NCI-H2029 (cell line): ENCODE measurements around the gene FAM50A.

Experiments used
- DNase-seq: peaks from one replicate; lab custom pipeline; 2025; lab: John Stamatoyannopoulos, UW

FAM50A gene

DNA sequence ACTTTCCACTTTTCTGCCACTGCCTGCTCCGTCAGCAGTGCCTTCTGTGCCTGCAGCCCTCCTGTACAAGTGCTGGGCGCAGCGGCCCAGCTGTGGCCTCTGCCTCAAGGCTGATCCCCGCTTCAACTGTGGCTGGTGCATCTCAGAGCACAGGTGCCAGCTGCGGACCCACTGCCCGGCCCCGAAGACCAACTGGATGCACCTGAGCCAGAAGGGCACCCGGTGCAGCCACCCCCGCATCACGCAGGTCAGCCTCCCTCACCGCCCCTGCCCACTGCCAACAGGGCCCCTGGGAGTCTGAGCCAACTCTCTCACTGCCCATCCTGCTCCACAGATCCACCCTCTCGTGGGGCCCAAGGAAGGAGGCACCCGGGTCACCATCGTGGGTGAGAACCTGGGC, 21.7 kb downstream of the FAM50A start:
- no peak for DNase-seq

DNA sequence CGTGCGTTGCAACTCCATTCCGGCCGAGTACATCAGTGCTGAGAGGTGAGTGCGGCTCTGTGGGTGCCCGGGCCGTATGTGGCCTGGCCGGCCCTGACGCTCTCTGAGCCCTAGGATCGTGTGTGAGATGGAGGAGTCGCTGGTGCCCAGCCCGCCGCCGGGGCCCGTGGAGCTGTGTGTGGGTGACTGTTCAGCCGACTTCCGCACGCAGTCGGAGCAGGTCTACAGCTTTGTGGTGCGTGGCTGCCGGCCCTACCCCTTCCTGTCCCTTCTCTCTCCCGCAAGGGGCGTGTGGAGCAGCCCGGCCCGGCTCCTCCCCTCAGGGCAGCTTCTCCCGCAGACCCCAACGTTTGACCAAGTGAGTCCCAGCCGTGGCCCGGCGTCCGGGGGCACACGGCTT, 22.1 kb downstream of the FAM50A start:
- DNase-seq: no peak

DNA sequence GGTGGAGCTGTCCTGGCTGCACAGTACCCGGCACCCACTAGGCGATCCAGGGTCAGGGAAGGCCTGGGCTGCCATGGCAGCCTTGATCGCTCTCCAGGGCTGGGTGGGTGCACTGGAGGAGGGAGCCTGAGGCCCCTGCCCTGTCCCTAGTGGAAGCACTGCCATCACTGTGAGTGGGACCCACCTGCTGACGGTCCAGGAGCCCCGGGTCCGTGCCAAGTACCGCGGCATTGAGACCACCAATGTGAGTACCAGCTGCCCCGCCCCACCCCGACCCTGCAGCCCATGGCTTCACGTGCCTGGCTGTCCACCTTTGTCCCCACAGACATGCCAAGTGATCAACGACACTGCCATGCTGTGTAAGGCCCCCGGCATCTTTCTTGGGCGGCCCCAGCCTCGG, 23.0 kb downstream of the FAM50A start:
- no peak for DNase-seq

DNA sequence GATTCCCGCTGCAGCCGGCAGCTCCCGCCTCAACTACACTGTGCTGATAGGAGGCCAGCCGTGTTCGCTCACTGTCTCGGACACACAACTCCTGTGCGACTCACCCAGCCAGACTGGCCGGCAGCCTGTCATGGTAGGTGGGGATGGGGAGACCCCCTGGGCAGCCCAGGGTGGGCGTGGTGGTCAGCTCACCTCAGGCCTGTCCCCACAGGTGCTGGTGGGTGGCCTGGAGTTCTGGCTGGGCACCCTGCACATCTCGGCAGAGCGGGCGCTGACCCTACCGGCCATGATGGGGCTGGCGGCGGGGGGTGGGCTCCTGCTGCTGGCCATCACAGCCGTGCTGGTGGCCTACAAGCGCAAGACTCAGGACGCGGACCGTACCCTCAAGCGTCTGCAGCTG, 23.6 kb downstream of the FAM50A start:
- no peak for DNase-seq

DNA sequence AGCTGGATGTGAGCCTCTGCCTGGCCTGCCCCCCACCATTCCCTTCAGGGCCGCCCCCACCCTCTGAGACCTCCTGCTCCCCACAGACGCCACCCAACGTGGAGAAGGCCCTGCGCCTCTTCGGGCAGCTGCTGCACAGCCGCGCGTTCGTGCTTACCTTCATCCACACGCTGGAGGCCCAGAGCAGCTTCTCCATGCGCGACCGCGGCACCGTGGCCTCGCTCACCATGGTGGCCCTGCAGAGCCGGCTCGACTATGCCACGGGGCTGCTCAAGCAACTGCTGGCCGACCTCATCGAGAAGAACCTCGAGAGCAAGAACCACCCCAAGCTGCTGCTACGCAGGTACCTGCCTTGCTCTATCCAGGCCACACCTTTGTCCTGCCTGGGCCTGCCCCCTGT, 24.3 kb downstream of the FAM50A start:
- no peak for DNase-seq

DNA sequence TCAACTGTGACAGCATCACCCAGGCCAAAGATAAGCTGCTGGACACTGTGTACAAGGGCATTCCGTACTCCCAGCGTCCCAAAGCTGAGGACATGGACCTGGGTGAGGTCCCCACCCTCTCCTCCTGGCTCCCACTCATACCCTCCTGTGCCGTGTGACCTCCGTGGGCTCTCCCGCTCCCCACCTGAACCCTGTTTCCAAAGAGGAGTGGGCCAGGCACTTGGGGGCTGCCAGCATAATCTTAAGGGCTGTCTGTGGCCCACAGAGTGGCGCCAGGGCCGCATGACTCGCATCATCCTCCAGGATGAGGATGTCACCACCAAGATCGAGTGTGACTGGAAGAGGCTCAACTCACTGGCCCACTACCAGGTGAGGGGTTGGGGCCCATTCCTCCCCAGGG, 25.2 kb downstream of the FAM50A start:
- DNase-seq: no peak

DNA sequence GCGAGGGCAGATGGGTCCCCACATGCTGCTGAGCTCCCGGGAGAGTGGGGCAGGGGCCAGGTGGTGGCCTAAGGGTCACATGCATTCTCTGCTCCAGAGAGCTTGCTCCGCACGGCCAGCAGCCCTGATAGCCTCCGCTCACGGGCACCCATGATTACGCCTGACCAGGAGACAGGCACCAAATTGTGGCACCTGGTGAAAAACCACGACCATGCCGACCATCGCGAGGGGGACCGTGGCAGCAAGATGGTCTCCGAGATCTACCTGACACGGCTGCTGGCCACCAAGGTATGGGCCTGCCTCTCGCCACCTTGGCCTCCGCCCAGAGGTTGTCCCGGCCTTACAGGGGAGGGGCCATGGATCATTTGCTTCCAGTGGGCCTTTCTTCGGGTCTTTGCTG, 25.9 kb downstream of the FAM50A start:
- no peak for DNase-seq

DNA sequence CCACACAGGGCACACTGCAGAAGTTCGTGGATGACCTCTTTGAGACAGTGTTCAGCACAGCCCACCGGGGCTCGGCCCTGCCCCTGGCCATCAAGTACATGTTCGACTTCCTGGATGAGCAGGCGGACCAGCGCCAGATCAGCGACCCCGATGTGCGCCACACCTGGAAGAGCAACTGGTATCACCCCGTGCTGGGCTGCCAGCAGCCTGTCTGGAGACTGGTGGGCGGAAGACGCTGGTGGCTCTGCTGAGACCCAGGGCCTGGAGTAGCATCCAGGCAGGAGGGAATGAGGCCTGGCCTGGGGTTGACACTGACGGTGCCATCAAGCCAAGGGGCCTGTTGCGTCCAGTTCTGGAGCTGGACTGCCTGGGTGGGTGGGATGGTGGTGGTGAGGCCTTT, 26.5 kb downstream of the FAM50A start:
- DNase-seq: no peak

DNA sequence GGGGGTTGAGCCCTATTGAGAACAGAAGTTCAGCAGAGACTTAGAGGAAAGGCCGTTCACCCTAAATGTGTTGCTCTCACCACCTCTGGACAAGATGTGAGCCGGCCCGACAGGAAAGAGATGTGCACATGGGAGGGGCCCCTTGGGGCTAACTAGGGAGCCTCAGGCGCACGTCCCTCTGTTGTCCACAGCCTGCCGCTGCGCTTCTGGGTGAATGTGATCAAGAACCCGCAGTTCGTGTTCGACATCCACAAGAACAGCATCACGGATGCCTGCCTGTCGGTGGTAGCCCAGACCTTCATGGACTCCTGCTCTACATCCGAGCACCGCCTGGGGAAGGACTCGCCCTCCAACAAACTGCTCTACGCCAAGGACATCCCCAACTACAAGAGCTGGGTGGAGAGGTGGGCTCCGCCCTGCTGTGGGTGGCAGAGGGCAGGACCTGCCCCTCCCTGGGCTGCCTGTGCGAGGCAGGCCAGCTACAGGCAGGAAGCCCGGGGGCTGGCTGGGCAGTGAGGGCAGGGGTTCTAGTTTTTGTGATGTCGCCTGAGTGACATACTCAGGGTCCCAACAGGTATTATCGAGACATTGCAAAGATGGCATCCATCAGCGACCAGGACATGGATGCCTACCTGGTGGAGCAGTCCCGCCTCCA, 27.1 kb downstream of the FAM50A start:
- no peak for DNase-seq

DNA sequence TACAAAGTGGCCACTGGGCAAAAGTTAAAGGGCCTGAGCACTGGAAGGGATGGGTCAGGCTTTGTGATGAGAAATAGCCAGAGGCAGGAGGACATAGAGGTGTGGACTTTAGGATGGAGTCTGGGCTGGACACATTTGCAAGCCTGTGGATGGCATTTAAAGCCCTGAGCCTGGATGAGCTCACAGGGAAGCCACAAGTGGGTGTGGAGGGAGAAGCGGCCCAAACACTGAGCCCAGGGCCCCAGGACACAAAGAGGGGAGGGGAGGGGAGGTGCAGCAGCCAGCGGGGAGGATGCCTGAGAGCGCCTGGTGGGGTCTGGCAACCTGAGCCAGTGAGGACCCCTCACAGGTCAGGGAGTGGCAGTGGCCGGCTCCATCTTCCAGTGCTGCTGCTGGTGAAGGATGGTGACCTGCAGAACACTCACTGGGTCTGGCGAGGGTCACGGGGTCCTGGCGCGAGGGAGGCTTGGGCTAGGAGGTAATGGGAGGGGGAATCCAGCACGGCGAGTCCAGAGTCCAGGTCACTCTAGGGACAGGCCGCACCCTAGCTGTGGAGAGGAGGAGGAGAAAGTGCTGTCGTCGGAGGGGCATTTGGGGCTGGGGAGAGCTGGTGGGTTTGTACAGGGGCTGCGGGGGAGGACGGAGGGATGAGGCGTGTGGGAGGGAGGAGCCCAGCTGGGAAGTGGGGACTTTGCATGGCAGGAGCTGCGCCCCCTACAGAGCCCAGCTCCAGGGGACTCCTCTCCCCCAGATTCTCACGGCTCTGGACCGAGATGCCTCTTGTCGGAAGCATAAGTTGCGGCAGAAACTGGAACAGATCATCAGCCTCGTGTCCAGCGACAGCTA, 28.1 kb downstream of the FAM50A start:
- DNase-seq: no peak

DNA sequence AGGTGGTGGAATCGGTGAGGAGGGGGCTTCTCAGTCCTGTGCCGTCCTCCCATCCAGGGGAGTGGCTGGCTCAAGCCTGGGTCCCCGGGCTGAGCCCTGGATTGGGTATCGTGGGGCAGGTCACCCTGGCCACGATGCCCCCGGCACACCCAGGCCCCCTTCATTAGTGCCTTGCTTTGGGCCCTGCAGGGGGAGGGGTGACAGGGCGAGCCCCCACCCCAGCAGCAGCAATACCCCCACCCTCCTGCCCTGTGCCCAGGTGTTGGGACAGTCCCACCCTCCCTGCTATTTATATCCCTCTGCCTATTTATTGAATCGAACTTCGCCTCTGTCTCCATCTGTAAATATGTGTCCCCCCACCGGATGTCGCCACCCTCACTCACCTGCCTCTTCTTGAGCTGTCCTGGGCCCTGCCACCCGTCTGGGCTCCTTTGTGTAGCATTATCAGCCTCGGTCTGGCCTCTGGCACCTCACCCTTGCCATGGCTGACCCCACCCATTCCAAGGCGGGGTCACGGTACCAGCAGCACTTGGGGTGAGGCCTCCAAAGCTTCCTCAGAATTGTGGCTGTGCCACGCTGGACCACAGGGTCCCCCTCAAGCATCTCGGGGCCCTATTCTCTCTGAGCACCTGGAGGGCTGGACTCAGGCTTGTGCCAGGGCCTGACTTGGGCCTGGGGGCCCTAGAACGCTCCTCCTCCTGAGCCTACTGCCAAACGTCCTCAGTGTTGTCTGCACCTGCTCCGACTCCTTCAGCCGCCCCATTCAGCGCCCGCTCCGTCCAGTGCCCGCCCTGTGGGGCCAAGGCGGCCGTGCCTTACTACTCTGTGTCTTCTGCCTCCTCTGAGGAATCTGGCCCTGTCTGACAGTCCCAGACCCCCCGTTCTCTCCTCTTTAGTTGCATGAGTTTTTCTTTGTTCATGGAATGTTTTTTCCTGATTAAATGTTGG, 29.0 kb downstream of the FAM50A start:
- no peak for DNase-seq

DNA sequence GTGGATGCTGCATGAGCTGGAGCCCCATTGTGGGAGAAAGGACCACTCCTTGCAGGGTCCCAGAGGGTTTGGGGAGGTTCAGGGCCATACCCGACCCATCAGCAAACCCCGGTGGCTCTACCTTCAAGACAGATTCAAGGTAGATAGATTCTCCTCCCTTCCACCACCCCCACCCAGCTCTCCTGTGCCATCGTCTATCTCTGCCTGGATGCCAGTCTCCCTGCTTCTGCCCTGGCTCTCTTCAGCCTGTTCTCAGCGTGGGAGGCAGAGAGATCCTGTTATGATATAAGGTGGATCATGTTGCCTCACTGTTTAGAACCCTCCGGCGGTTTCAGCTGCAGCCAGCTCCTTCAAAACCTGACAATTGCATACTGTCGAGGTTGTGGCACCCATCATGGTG, 29.7 kb downstream of the FAM50A start:
- no peak for DNase-seq

DNA sequence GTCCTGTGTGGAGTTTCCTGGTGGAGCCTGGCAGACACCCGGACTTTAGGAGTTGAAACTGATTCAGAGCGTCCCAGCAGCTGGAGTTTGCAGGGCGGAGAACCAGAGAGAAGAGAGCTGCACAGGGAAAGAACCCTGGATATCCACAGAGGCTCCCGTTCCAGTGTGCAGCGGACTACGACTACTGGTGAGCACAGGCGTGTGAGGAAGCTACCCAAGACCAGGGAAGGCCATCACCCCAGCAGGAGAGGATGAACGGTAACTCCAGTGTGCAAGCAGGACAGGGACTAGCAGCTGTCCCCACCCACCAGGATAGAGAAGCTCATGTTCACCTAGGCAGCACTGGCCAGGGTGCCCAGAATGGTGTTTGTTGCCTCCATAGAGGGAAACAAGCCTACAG, 32.9 kb downstream of the FAM50A start:
- no peak for DNase-seq

DNA sequence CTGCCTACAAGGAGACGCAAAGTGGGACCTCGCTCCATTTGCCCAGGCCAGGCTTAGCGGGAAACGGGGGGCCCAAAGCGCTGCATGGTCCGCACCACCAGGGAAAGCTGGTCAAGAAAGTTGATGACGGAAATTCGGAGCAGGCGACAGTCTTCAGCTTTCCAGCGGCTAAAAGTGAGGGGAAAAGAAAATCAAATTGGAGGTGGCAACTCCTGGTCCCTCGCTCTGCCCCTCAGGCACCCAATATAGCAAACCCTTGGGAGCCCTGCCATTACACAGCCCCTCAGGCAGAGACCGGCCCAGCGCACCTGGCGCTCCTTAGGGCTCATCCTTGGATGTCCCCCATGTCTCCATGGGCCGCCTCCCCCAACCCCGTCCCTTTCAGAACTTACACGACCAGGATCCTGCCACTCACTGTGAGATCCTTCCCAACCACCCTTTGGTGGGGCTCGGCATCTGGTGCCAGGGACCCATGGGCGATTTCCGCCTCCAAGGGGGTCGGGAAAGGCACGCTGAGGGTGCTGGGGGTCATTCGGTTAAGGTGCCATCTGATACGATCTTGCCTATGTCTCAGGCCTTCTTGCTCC, 34.0 kb downstream of the FAM50A start:
- DNase-seq: no peak

DNA sequence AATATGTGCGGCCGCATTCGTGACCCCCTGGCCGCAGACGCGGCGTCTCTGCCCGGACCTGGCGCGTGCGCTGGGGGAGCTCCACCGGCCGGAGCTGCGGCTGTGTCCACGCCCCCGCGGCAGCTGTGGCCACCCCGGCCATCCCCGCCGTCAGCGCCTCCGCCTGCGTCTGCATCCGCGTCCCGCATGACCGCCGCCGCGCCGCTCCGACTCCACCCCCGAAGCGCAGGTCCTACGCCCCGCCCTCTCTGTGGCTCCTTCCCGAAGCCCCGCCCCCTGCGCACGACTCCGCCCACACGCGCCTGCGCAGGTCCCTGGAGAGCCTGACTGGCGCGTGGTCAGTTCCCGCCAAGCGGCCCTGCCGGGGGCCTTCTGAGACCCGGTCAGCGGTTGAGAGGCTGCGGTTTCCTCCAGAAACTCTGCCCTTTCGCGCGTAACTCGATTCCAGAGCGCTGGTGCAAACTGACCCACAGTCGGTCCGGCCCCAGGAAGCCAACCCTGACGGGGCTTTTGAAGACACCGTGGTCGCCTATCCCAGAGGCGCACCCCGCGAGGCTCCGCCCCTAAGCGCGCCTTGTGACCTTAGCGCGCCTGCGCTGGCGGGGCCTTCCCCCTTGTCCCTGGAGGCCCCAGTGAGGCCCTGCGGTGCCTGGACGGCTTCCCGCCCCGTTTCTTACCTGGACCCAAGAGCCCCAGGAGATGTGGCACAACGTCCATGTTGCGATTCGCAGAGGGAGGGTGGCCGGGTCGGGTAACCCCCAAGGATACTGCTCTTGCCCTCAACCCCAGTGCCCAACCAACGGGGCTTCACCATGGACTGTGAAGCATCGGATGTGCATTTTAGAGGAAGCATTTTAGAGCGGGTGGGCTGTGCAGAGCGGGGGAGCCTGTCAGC, 35.0 kb downstream of the FAM50A start, which contains the start of gene LAGE3:
Gene LAGE3, minus strand, starts transcription at position 554 of the 895 bp plus-strand sequence. Its CDS starts 366 bp downstream, at position 188.
- DNase-seq: peak; percentile 78

DNA sequence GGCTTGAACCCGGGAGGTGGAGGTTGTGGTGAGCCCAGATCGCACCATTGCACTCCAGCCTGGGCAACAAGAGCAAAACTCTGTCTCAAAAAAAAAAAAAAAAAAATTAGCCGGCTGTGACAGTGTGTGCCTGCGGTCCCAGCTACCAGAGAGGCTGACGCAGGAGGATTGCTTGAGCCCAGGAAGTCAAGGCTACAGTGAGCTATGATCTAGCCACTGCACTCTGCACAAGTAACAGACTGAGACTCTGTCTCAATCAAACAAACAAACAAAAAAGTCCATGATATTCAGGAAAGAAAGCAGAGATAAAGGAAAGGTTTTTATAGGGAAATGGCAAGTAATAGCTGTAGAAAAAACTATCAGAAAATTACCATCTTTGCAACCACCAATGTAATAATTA, 37.3 kb downstream of the FAM50A start:
- DNase-seq: no peak

DNA sequence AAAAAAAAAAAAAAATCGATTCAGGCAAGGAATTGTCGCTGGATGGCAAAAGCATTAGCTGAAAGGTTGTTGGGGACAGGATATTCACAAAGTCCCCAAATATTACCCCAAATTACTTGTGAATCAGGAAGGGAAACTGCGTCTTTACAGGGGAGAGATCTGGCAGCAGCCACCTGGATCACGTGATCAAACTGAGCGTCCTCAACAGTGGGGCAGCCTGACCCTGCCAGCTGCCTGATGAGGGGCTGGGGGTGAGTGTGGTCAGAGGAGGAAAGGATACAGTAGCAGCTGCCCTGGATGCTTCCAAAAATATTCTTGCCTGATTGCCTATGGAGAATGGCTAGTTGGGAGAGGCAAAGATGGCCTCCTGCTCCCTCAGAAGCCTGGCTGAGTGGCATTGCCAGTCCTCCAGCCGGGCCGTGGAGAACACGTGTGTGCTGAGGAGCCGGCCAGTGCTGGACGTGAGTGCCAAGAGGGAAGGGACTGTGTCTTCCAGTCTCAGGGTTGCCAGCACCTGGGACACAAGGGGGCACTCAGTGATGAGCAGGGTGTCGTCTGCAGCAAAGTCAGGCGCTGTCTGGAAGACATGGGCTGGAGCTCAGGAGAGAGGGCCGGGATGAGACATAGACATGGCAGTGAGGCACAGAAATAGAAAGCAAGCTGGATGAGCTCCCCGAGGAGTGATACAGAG, 38.1 kb downstream of the FAM50A start:
- DNase-seq: no peak

DNA sequence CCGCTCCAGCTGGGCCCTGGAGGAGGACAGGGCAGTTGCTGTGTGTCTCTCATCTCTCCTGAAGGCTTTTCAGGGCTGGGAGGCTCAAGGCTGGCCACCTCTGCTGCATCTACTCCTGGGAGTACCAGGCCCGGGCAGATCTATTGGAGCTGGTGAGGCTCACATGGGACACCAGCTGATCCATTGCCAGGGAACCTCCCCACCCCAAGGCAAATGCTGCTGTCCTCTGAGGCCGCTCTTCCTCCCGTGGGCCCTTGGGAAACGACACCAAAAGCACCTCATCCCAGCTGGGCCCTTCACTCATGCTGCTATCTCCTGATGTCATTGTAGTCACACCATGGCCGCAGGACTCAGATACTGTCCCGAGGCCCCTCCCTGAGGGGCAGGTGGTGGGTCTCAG, 38.8 kb downstream of the FAM50A start:
- DNase-seq: no peak

DNA sequence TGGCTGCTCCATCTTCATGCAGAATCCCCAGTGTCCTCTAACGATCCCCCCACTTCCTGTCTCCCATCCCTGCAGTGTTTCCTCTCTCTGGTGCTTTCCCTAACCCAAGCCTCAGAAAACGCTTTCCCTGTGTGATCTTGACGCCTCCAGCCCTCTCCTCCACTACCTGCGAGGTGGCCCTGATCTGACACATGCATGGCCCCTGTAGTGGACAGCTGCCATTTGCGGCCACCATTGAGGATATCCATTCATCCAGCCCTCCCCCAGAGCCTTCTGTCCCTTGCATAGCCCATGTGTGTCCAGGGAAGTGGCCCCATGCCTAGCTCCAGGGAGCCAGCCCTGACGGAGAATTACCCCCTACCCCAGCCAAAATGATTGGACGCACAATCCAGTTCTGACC, 39.4 kb downstream of the FAM50A start:
- DNase-seq: no peak
